CD4-positive, alpha-beta T cell treated with Interleukin-4 for 4 hours (primary cell): Measurements from ENCODE around the gene SPDYE1.

ENCODE experiments used
- DNase-seq: peaks from one replicate; pipeline ENCODE4 v3.0.0-alpha.2; 2020

The SPDYE1 gene

DNA sequence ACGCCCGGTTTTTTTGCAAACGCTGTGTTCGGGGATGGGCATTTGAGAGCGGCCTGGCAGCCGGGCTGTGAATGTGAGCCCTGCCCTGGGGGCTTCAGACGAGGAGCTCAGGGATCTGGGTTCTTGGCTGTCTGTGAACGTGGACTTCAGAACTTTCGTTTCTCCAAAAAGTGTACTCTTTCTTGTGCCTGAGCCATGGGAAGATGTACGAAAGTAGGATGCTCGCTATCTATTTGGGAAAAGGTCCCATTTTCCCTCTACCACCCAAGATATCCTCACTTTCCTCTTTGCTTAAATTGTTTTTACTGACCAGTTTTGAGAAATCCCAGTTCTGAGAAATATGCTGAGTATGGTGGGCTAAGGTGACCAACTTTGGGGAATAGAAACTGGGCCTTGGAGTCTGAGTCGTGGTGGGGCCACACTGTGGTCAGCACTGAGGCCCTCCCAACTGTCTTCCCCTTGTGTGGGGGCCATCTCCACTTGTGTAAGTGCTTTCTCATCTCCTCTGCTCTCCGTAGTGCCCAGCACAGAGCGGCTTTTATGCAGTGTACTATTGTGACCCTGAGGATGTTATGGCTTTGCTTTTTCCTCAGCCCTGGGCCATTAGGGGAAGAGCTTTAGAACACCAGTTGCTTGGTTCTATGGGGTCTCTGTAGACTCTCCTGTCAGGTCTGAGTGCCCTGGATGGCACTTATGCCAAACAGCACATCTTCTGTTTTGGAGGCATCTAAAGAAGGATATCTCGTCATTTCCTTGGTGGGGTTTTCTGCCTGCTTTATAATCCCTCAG lies 47.7 kb downstream of the SPDYE1 start:
- DNase-seq: no peak

DNA sequence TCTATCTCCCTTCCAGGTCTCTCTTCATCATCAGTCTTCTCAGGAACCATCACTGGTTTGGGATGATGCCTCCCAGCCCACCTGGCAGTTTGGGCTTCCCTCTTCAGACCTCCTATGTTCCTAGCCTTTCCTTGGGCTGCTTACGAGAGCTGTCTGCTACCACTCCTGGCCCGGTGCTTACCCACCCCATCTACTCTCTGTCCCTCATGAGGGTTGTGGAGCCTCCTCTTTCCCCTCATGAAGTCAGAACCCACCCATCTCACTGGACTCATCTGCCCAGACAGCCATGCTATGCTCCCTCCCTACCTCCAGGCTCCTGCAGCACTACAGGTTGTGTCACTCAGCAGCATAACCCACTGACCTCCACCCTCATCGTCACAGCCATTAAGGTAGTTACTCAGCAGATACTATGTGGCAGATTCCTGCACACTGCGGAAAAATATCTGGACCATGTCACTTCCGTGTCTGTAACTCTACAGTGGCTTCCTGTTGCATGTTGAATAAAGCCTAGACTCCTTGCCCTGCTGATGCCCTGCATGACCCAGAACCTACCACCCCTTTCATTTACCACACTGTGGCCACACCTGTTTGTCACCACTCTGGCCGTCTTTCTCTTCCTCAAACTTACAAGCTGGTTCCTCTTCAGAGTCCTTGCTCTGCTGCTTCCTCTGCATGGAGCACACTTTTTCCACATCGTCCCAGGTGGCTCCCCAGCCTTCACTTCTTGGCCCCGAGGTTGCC lies 48.8 kb downstream of the SPDYE1 start:
- DNase-seq: peak; percentile 61

DNA sequence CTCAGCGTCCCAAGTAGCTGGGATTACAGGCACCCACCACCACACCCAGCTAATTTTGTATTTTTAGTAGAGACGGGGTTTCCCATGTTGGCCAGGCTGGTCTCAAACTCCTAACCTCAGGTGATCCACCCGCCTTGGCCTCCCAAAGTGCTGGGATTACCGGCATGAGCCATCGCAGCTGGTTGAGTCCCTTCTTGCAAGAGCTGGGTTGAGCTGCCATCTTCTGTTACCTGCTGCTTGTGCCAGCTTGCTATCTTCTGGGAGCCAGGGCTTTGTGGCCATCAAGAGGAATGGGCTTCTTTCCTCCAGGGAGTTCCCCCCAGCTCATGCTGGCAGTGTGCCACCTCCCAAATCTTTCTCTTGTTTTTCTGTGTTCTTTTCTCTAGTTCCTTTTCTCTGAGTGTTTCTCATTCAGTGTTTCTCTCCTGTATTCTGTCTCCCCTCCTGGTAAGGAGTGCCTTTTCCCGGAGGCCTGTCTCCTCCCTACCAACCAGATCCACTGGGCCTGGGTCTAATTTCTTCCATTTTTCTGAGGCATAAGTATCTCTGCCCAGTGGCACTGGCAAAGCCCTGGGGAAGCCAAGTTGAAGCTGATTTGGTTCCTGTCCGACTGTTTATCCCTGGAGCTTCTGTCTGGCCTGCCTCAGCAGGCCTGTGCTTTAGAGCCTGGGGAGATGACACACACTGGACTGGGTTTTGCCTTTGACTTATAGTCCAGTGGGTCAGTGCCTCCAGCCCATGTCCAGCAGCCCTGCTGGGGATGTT lies 50.5 kb downstream of the SPDYE1 start:
- DNase-seq: no peak

DNA sequence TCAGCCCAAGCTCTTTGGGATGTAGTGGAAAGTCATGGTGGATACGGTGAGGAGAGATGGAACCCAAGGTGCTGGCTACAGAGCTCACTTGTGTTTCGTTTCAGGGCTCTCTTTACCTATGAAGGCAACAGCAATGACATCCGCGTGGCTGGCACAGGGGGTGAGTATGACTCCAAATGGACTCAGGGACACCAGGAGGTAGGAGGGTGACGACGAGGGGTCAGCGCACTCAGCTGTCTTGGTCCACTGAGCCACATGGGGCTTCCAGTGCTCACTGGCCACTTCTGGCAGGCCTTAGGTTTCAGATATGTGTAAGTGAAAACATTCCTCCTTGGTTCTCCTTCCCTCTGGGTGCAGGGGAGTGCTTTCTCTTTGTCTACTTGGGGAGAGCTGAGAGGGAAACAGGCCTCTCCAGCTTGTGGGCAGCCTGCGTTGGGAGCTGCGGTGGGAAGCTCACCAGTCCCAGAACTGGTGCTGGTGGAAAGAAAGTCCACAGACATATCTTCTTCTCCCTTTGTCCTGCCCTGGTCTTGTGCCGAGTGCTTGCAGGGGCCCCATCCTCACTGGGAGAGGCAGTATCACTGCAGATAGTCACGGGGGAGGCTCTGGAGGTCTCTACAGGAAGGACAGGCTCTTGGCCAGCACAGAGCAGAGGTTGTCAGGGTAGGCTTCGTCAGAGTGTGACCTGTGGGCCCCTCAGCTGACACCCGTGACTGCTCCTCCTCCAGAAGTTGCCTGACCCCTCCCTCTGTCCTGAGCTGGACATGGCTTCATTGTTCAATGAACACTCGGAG lies 52.6 kb downstream of the SPDYE1 start:
- no peak for DNase-seq

DNA sequence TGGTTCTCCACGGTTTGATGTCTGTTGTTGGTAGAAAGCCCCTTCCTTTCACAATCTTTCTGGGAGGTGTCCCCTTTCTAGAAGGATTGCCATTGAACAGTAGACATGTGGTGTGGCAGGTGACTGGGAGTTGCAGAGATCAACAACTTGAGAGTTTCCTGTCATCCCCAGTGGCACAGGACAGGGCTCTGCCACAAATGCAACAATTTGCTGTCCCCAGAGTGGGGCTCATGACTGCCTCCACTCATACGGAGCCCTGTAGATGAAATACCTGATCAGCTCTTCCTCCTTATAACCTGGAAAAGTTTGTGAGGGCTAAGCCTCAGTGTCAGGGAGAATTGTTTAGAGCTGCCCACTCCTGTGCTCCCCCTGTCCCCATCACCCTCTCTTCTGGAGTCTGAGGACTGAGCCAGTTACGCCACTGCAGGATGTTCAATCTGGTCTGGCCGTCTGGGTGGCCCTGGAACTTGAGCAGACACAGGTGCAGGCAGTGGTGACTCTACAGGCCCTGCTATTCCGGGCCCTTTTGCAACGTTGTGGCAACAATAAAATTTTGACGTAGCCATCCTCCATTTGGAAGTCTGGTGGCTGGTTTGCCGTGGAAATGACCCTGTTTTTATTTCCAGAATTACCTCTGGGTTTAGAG lies 53.3 kb downstream of the SPDYE1 start:
- no peak for DNase-seq

DNA sequence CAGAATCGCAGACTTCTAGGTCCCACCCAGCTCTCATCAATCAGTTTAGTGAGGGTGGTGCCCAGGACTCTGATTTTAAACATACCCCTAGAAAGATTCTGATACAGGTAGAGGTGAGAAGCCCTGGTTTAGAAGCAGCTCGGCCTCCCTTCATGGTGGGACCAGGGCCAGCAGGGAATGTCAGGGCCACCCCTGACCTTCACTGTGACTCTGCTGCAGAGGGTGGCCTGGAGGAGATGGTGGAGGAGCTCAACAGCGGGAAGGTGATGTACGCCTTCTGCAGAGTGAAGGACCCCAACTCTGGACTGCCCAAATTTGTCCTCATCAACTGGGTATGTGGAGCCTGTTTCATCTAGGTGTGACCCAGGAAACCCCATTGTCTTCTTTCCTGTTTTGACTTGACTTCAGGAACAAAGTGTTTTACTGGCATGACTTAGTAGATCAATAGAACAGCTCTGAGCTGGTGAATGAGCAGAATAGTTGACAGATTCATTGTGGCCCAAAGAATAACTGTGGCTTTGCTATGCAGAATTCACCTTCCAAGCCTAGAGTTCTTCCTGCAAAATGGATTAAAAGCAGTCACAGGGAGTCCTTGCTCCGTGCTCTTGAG lies 54.0 kb downstream of the SPDYE1 start:
- no peak for DNase-seq

DNA sequence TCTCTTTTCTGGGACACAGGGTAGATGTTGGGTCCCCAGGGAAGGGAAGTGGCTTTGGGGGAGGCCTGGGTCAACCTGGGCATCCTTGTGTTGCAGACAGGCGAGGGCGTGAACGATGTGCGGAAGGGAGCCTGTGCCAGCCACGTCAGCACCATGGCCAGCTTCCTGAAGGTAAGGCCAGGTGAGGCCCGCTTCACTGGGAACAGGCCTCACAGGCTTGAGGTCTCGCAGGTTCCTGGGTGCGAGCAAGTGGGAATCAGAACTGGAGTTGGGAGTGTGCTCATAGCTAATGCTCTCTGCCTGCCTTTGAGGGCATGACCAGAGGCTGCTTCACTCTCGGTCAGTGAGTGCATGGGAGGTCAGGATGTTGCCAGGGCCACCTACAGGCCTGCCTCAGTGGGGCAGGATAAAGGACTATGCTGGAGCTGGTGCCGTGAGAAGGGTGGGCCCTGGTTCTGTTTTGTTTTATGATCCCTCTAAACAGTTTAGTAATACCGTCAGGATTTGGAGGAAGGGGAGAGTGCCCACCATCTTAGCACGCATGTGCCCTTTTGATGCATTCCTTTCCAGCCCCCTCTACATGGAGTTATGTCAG lies 55.2 kb downstream of the SPDYE1 start:
- no peak for DNase-seq

DNA sequence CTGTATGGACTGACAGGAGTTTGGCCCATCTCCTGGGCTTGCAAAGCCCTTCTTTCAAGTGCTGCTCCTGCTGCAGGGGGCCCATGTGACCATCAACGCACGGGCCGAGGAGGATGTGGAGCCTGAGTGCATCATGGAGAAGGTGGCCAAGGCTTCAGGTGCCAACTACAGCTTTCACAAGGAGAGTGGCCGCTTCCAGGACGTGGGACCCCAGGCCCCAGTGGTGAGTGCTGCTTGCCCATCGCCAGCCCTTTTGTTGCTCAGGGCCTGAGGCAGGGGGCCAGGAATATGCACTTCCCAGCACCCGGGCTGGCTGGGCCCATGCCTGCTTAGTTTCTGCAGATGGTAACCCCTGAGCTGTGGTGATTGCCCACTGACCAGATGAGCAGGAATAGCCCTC lies 59.0 kb downstream of the SPDYE1 start:
- DNase-seq: no peak

DNA sequence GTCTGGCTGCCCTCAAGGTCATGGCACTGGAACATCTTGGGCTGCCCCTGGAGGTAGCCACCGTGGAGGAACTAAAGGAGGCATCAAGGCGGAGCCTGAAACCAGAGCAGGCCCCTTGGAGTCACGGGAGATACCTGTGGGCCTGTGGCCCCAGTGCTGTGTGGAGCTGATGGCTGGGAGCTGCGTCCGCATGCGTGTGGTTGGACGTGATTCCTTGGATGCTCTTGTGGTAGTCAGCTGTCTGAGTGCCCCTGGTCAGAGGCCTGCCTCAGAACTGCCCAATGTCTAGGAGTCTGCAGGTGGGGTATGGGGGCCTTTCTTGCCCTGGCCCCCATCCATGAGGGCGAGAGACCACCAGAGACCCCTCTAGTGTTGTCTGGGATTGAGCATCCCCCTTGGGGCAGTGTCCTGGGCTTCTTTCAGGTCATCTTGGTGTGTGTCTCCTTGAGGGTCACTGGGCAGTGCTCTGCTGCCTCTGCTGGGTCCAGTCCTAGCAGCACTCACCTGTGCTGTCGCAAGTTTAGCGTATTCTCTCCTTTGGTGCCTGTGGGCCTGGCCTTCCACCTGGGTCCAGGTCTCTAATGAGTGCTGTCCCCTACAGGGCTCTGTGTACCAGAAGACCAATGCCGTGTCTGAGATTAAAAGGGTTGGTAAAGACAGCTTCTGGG lies 59.6 kb downstream of the SPDYE1 start:
- no peak for DNase-seq

DNA sequence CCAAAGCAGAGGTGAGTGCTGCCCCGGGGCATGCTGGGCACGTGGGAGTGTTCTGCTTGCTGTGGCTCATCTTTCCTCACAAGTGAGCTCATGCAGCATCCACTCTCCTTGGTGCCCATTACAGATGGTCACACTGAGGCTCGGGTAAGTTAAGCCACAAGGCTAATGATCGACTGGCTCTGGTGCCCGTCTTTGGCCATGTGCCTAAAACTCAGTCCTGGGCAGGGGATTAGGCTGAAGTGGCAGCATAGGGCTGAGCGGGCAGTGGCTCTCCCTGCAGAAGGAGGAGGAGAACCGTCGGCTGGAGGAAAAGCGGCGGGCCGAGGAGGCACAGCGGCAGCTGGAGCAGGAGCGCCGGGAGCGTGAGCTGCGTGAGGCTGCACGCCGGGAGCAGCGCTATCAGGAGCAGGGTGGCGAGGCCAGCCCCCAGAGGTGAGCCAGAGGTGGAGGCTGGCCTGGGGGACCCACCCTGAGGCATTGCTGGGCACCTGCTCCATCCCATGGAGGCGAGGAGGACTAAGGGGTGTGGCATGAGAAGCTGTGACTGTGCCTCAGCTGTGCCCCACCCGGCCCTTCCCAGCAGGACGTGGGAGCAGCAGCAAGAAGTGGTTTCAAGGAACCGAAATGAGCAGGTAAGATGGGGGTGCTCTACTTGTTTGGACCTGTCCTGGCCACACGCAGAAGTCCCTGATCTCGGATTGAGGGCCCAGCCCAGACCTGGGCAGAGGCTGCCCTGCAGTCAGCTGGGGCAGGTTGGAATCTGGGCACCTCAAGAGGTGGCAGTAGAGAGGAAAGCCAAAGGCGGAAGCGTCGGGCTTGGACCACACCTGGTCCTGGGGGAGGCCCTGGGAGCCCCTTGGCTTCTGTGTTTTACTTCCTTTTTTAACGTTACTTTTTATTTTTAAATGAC lies 60.4 kb downstream of the SPDYE1 start:
- DNase-seq: no peak

DNA sequence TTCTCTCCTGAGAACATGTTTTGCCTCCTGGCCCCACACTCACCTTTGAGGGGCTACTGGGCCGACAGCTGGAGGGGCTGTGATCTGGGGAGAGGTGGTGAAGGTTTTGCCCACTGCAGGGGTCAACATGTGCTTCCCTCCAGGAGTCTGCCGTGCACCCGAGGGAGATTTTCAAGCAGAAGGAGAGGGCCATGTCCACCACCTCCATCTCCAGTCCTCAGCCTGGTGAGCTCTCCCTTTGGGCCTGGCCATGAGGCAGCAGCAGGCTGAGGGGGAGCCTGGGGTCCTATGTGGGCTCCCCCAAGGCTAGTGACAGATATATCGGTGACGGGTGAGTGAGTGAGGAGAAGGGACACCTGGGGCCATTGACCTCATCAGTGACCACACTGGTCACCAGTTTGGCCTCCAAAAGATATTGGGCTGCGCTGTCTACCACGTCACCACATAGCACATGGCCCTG lies 61.1 kb downstream of the SPDYE1 start:
- DNase-seq: no peak

DNA sequence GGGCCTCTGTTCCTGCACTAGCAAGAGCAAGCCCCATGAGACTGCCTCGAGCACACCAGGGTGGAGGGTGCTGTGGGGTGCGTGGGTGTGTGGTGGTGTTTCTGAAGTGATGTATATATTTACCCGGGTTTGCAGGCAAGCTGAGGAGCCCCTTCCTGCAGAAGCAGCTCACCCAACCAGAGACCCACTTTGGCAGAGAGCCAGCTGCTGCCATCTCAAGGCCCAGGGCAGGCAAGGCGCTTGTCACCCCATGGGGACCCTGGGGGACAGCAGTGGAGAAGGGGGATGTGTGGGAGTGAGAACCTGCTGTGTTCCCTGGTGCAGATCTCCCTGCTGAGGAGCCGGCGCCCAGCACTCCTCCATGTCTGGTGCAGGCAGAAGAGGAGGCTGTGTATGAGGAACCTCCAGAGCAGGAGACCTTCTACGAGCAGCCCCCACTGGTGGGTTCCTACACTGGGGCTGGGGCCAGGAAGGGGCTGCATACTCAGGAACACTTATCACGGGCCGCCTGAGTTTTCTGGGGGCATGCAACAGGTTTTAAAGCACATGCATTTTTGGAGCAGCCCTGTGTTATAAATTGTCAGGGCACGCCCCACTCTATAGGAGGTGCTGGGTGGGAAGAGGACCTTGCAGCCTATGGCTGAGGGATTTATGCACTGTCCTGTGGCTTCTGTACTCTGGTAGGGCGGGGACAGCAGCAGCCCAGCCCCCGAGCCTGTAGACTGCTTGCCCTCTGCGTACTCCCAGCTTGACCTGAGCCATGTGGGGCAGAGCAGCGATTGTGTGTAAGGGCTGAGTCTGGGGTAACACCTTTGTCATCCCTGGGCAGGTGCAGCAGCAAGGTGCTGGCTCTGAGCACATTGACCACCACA lies 61.8 kb downstream of the SPDYE1 start:
- no peak for DNase-seq
